ENCODE data around the gene LITAFD.
A peak's percentile ranks its signal among the peaks of the same experiment; 100 is the strongest.

Gene LITAFD

GRCh38 chr16:8893976-8894690 lies 12.0 kb downstream of the LITAFD start:
- Histone ChIP-seq H3K36me3 (ENCODE audit: control insufficient read depth in 4 of 4, insufficient read depth in 4 of 4, low read length in 3 of 4) (peaks cover 15 to 92% (median 64%) of the 10 kb centered on the region in 4 experiments), H3K27me3 (replicated peaks in 2 of 5; ENCODE audit: control insufficient read depth in 4 of 5, insufficient read depth in 5 of 5, low read length in 4 of 5) (no peaks in the 10 kb centered on the region), H3K4me1 (ENCODE audit: control extremely low read depth in 1 of 4, control insufficient read depth in 4 of 4, insufficient read depth in 4 of 4, low read length in 3 of 4) (no peaks in the 10 kb centered on the region), H3K4me3 (ENCODE audit: control insufficient read depth in 1 of 7, extremely low read depth in 1 of 7, insufficient read depth in 4 of 7, low read depth in 2 of 7, low read length in 6 of 7) (no peak overlapping the region), H3K27ac (ENCODE audit: insufficient read depth in 1 of 2, low read depth in 1 of 2, low read length in 2 of 2, poor library complexity in 1 of 2, severe bottlenecking in 2 of 2) (no peak overlapping the region), H3K9me3 (ENCODE audit: control extremely low read depth in 1 of 5, control insufficient read depth in 4 of 5, insufficient read depth in 2 of 5, low read depth in 1 of 5, low read length in 4 of 5) (no peaks in the 10 kb centered on the region)
- 95% methylated on average over 13 of the region's 14 CpGs for WGBS (ENCODE audit: insufficient coverage)
- POLR2A ChIA-PET = no interaction called here
- DNase-seq = no peak
- CTCF ChIA-PET = interaction anchor here (0.7 to 1.5 kb wide), 5 partner anchors 13 to 231 kb away, joined by 3 to 5 read pairs (median 3); no protein-coding TSS in a partner anchor

- Histone ChIP-seq H3K27ac (ENCODE audit: insufficient read depth in 1 of 2, low read depth in 1 of 2, low read length in 2 of 2, poor library complexity in 1 of 2, severe bottlenecking in 2 of 2) (no peak overlapping the region), H3K4me1 (ENCODE audit: control extremely low read depth in 1 of 4, control insufficient read depth in 4 of 4, insufficient read depth in 4 of 4, low read length in 3 of 4) (no peaks in the 10 kb centered on the region), H3K27me3 (replicated peaks in 2 of 5; ENCODE audit: control insufficient read depth in 4 of 5, insufficient read depth in 5 of 5, low read length in 4 of 5) (no peaks in the 10 kb centered on the region), H3K9me3 (ENCODE audit: control extremely low read depth in 1 of 5, control insufficient read depth in 4 of 5, insufficient read depth in 2 of 5, low read depth in 1 of 5, low read length in 4 of 5) (no peaks in the 10 kb centered on the region), H3K4me3 (ENCODE audit: control insufficient read depth in 1 of 7, extremely low read depth in 1 of 7, insufficient read depth in 4 of 7, low read depth in 2 of 7, low read length in 6 of 7) (no peak overlapping the region), H3K36me3 (ENCODE audit: control insufficient read depth in 4 of 4, insufficient read depth in 4 of 4, low read length in 3 of 4) (peaks cover 15 to 95% (median 66%) of the 10 kb centered on the region in 4 experiments)
- no peak for DNase-seq
- ChIA-PET POLR2A (no interaction called here), CTCF (interaction anchor here (0.6 to 2.3 kb wide), 4 partner anchors 9 to 1876 kb away, joined by 3 to 9 read pairs (median 6); no protein-coding TSS in a partner anchor)
- over 99% methylated on average over 20 of the region's 21 CpGs for WGBS (ENCODE audit: insufficient coverage)
These were observed 12.7 kb downstream of the LITAFD start for GRCh38 chr16:8894736-8895334.

DNA sequence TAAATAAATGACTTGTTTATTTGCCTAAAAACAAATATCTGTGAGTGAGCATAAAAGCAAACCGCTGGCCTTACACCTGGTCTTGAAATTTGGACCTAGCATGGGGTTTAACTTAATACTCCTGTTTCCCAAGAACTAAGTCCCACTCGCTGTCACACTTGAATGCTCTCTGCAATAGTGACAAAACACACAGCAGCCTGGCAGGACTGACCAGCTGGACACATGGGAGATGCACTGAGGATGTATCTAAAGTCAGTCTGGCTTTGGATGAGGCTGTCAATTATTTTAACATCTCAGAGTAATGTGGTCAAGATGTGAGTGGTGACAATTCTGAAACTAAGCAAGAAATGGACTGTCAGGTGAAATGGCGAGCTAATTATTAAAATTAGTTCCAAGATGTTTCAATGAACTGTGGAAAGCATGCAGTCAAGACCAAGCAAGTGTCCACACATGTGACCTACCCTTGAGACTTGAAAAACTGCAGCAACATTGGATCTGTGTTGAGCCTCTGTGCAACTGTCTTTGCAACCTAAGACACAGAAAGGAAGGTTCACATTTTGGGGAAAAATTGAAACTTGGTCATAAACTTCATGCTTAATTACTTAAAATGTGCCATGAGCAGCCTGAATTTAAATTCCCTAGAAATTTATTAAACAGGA lies 16.6 kb downstream of the LITAFD start:
- Histone ChIP-seq H3K4me3 (ENCODE audit: control insufficient read depth in 1 of 7, extremely low read depth in 1 of 7, insufficient read depth in 4 of 7, low read depth in 2 of 7, low read length in 6 of 7) (no peak overlapping the region), H3K36me3 (ENCODE audit: control insufficient read depth in 4 of 4, insufficient read depth in 4 of 4, low read length in 3 of 4) (peaks cover 26 to 96% (median 64%) of the 10 kb centered on the region in 4 experiments), H3K9me3 (ENCODE audit: control extremely low read depth in 1 of 5, control insufficient read depth in 4 of 5, insufficient read depth in 2 of 5, low read depth in 1 of 5, low read length in 4 of 5) (no peaks in the 10 kb centered on the region), H3K27me3 (replicated peaks in 2 of 5; ENCODE audit: control insufficient read depth in 4 of 5, insufficient read depth in 5 of 5, low read length in 4 of 5) (no peaks in the 10 kb centered on the region), H3K27ac (ENCODE audit: insufficient read depth in 1 of 2, low read depth in 1 of 2, low read length in 2 of 2, poor library complexity in 1 of 2, severe bottlenecking in 2 of 2) (no peak overlapping the region), H3K4me1 (ENCODE audit: control extremely low read depth in 1 of 4, control insufficient read depth in 4 of 4, insufficient read depth in 4 of 4, low read length in 3 of 4) (no peaks in the 10 kb centered on the region)
- WGBS (ENCODE audit: insufficient coverage) = 100% methylated on average over 3 of the region's 3 CpGs
- ChIA-PET CTCF (interaction anchor here (1.1 to 4.3 kb wide), 4 partner anchors 9 to 326 kb away, joined by 3 to 16 read pairs (median 4); no protein-coding TSS in a partner anchor), POLR2A (interaction anchor here (0.7 kb wide), 1 partner anchor 50 kb away, joined by 3 read pairs; no protein-coding TSS in a partner anchor)
- DNase-seq = no peak

DNA sequence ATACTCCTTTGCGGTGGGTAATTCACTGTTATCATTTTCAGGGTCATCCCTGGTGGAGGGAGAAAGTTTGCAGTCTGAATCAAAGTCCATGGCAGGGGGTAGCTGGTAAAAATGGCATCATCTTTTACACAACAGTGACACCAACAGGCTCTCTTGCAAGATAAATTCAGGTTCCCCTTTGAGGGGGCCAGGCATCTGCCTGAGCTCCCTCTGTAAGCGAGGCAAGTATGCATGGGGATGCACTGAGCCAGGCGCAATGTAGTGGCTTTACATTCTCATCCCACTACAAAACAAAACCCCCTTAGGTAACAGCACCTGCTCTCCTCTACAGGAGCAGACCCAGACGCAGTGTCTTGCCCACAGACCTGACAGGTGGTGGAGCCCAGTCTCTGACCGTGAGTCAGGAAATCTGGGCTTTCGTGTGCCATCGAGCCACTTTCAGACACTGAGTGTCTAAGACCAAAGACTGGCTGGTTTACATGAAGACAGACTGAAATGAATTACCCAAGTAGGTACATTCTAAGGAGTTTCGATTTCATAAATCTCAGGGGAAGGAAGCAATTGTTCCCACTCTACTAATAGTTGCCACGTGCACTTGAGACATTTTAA lies 17.7 kb downstream of the LITAFD start:
- H3K27me3 ChIP-seq (replicated peaks in 2 of 5; ENCODE audit: control insufficient read depth in 4 of 5, insufficient read depth in 5 of 5, low read length in 4 of 5) = no peaks in the 10 kb centered on the region
- peak in 1 of 3 donors; percentile 14 for DNase-seq
- ChIA-PET CTCF (interaction anchor here (0.5 to 4.3 kb wide), 6 partner anchors 8 to 327 kb away, joined by 3 to 16 read pairs (median 3); no protein-coding TSS in a partner anchor), POLR2A (interaction anchor here (0.7 kb wide), 1 partner anchor 51 kb away, joined by 3 read pairs; no protein-coding TSS in a partner anchor)
- peaks cover 25 to 94% (median 62%) of the 10 kb centered on the region in 4 experiments for H3K36me3 ChIP-seq (ENCODE audit: control insufficient read depth in 4 of 4, insufficient read depth in 4 of 4, low read length in 3 of 4)
- no peak overlapping the region for H3K27ac ChIP-seq (ENCODE audit: insufficient read depth in 1 of 2, low read depth in 1 of 2, low read length in 2 of 2, poor library complexity in 1 of 2, severe bottlenecking in 2 of 2)
- H3K9me3 ChIP-seq (ENCODE audit: control extremely low read depth in 1 of 5, control insufficient read depth in 4 of 5, insufficient read depth in 2 of 5, low read depth in 1 of 5, low read length in 4 of 5) = no peaks in the 10 kb centered on the region
- no peak overlapping the region for H3K4me3 ChIP-seq (ENCODE audit: control insufficient read depth in 1 of 7, extremely low read depth in 1 of 7, insufficient read depth in 4 of 7, low read depth in 2 of 7, low read length in 6 of 7)
- WGBS (ENCODE audit: insufficient coverage) = 98% methylated on average over 6 of the region's 9 CpGs
- no peaks in the 10 kb centered on the region for H3K4me1 ChIP-seq (ENCODE audit: control extremely low read depth in 1 of 4, control insufficient read depth in 4 of 4, insufficient read depth in 4 of 4, low read length in 3 of 4)

DNA sequence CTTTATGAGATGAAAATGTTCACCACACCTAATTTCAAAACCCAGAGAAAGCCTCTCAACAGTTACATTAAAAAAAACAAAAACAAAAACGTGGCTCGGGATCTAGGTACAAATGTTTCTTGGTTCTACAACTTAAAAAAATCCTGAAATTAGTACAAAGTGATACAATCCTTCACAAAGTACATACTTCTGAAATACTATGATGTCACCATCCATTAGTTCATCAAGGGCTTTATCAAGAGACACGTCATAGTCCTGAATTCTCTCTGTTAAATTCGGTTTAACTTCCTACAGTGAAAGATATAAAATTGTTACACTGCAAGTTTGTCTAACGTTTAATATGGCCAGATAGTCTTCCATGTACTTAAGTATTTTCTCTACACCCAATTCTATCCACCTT lies 18.2 kb downstream of the LITAFD start:
- H3K27ac ChIP-seq (ENCODE audit: insufficient read depth in 1 of 2, low read depth in 1 of 2, low read length in 2 of 2, poor library complexity in 1 of 2, severe bottlenecking in 2 of 2) = no peak overlapping the region
- no peak overlapping the region for H3K4me3 ChIP-seq (ENCODE audit: control insufficient read depth in 1 of 7, extremely low read depth in 1 of 7, insufficient read depth in 4 of 7, low read depth in 2 of 7, low read length in 6 of 7)
- H3K4me1 ChIP-seq (ENCODE audit: control extremely low read depth in 1 of 4, control insufficient read depth in 4 of 4, insufficient read depth in 4 of 4, low read length in 3 of 4) = no peaks in the 10 kb centered on the region
- H3K27me3 ChIP-seq (replicated peaks in 2 of 5; ENCODE audit: control insufficient read depth in 4 of 5, insufficient read depth in 5 of 5, low read length in 4 of 5) = no peaks in the 10 kb centered on the region
- H3K36me3 ChIP-seq (ENCODE audit: control insufficient read depth in 4 of 4, insufficient read depth in 4 of 4, low read length in 3 of 4) = peaks cover 28 to 94% (median 62%) of the 10 kb centered on the region in 4 experiments
- ChIA-PET CTCF (interaction anchor here (0.8 to 4.3 kb wide), 5 partner anchors 9 to 234 kb away, joined by 3 to 16 read pairs (median 5); no protein-coding TSS in a partner anchor), POLR2A (no interaction called here)
- no peaks in the 10 kb centered on the region for H3K9me3 ChIP-seq (ENCODE audit: control extremely low read depth in 1 of 5, control insufficient read depth in 4 of 5, insufficient read depth in 2 of 5, low read depth in 1 of 5, low read length in 4 of 5)
- 90% methylated on average over 3 of the region's 5 CpGs for WGBS (ENCODE audit: insufficient coverage)
- DNase-seq = no peak

GRCh38 chr16:8901320-8901861 lies 19.2 kb downstream of the LITAFD start:
- Histone ChIP-seq H3K27ac (ENCODE audit: insufficient read depth in 1 of 2, low read depth in 1 of 2, low read length in 2 of 2, poor library complexity in 1 of 2, severe bottlenecking in 2 of 2) (no peak overlapping the region), H3K27me3 (replicated peaks in 2 of 5; ENCODE audit: control insufficient read depth in 4 of 5, insufficient read depth in 5 of 5, low read length in 4 of 5) (no peaks in the 10 kb centered on the region), H3K4me3 (ENCODE audit: control insufficient read depth in 1 of 7, extremely low read depth in 1 of 7, insufficient read depth in 4 of 7, low read depth in 2 of 7, low read length in 6 of 7) (no peak overlapping the region), H3K9me3 (ENCODE audit: control extremely low read depth in 1 of 5, control insufficient read depth in 4 of 5, insufficient read depth in 2 of 5, low read depth in 1 of 5, low read length in 4 of 5) (no peaks in the 10 kb centered on the region), H3K36me3 (ENCODE audit: control insufficient read depth in 4 of 4, insufficient read depth in 4 of 4, low read length in 3 of 4) (peaks cover 31 to 95% (median 68%) of the 10 kb centered on the region in 4 experiments), H3K4me1 (ENCODE audit: control extremely low read depth in 1 of 4, control insufficient read depth in 4 of 4, insufficient read depth in 4 of 4, low read length in 3 of 4) (no peaks in the 10 kb centered on the region)
- WGBS (ENCODE audit: insufficient coverage) = 89% methylated on average over 13 of the region's 13 CpGs
- no peak for DNase-seq
- ChIA-PET POLR2A (interaction anchor here (0.6 to 1.1 kb wide), 2 partner anchors 9 to 234 kb away, joined by 4 to 5 read pairs; no protein-coding TSS in a partner anchor), CTCF (interaction anchor here (0.6 to 4.3 kb wide), 8 partner anchors 9 to 233 kb away, joined by 3 to 16 read pairs (median 3); no protein-coding TSS in a partner anchor)
